GM12801 (cell line): Measurements from ENCODE around the gene DENND6B.

Source experiments
- CTCF ChIP-seq: IDR thresholded peaks from one replicate; pipeline ENCODE4 v1.5.1; 2011; ENCODE audit warnings: control low read depth; ENCODE audit not compliant: insufficient read length; ENCODE audit errors: extremely low read depth

The DENND6B gene

GRCh38 chr22:50342651-50343540, 16.1 kb upstream of the DENND6B start, which contains the start of gene PPP6R2:
TSS of gene PPP6R2 (plus strand) at chr22:50343327. CDS start at chr22:50393909, 50,582 bp downstream.
- TF ChIP-seq CTCF: no peak

- TF ChIP-seq CTCF: no peak
Observed at GRCh38 chr22:50341977-50342650, 15.3 kb upstream of the DENND6B start.

- TF ChIP-seq CTCF: no peak
Observed at GRCh38 chr22:50339945-50340879, 13.4 kb upstream of the DENND6B start.

GRCh38 chr22:50338860-50339462, 12.1 kb upstream of the DENND6B start:
- no peak for TF ChIP-seq CTCF

- no peak for TF ChIP-seq CTCF
Observed at GRCh38 chr22:50338042-50338573, 11.3 kb upstream of the DENND6B start.

- no peak for TF ChIP-seq CTCF
Observed at GRCh38 chr22:50337262-50338041, 10.6 kb upstream of the DENND6B start.
